GM18907 (cell line): ENCODE data around the gene RBFOX1.

ENCODE experiments used
- ATAC-seq: cut with Tn5 transposase; IDR thresholded peaks from one replicate; pipeline ENCODE4 v1.9.1; 2021; ENCODE audit warnings: mild to moderate bottlenecking, moderate library complexity; ENCODE audit not compliant: unreplicated experiment

Gene RBFOX1

DNA sequence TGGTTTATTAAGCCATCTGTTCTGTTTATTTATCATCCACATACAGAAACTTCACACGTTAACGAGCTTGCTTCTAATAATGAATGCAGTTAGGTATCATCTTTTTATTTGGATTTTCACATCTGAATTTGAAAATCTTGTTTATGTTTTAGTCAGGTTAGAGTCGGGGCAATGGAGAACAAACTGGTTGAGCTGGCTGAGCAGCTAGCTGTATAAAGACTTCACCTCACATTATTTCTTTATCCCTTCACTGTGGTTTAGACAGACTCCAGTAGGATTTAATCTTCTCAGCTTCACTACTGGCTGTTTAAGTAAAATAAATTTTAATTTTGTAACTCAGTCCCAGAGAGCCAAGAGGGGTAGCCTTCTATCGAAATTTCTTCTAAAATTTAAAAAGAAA lies 415.9 kb downstream of the RBFOX1 start:
- no peak for ATAC-seq

- ATAC-seq = no peak
These were observed 422.8 kb downstream of the RBFOX1 start for GRCh38 chr16:7755347-7755882.
